Measurements from ENCODE around the gene BMP2.

BMP2 gene

DNA sequence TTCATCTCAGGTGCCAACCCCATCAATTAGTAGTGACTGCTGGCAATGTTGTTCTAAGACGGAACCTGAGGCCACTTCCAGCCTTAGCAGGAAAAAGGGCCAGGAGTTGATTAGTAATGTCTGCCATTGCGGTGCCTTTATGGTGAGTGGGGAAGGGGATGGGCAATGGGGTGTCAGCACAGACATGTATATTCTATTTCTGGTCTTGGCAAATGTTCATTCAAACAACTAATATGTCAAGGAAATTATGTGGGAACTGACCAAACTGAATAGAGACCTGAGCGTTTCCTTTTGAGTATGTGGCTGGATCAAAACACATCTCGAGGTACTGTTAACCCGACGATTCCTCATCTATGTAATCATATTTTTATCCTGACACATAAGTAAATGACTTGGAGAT, 34.6 kb upstream of the BMP2 start:
- no peaks in the 10 kb centered on the region for H3K4me1 ChIP-seq (ENCODE audit: low read length)

GRCh38 chr20:6733965-6734364, 33.5 kb upstream of the BMP2 start:
- Histone ChIP-seq H3K79me2 (ENCODE audit: low read length) (no peaks in the 10 kb centered on the region), H3K4me2 (ENCODE audit: low read depth, low read length) (no peak overlapping the region), H3K27ac (ENCODE audit: low read length) (no peak overlapping the region), H3K36me3 (replicated peaks; ENCODE audit: insufficient read depth, low read length) (no peaks in the 10 kb centered on the region), H3K27me3 (replicated peaks; ENCODE audit: insufficient read depth, low read length) (no peaks in the 10 kb centered on the region), H3K9ac (ENCODE audit: low read length) (no peak overlapping the region), H4K20me1 (ENCODE audit: insufficient read depth, low read length) (no peaks in the 10 kb centered on the region), H3K4me1 (ENCODE audit: low read length) (no peaks in the 10 kb centered on the region), H3K9me2 (replicated peaks; ENCODE audit: insufficient read depth, low read length) (no peaks in the 10 kb centered on the region), H3K9me3 (replicated peaks; ENCODE audit: insufficient read depth, low read length) (no peaks in the 10 kb centered on the region), H2AFZ (ENCODE audit: low read length) (no peak overlapping the region), H3K4me3 (ENCODE audit: low read length) (no peak overlapping the region), H3F3A (ENCODE audit: insufficient read depth, low read length) (no peaks in the 10 kb centered on the region)
- no peak for DNase-seq
- no peak for TF ChIP-seq EZH2phosphoT487 (IDR thresholded peaks at IDR 0.05; ENCODE audit: low read length)
- no peak for TF ChIP-seq CTCF (IDR thresholded peaks at IDR 0.05; ENCODE audit: low read length)
- TF ChIP-seq EZH2 (optimal IDR thresholded peaks at IDR 0.05; ENCODE audit: low read depth, low read length): no peak

More for the DNA sequence above, 34.6 kb upstream of the BMP2 start:
- Histone ChIP-seq H3K36me3 (replicated peaks; ENCODE audit: insufficient read depth, low read length) (no peaks in the 10 kb centered on the region), H3K9ac (ENCODE audit: low read length) (no peak overlapping the region), H3F3A (ENCODE audit: insufficient read depth, low read length) (no peaks in the 10 kb centered on the region), H3K79me2 (ENCODE audit: low read length) (no peaks in the 10 kb centered on the region), H3K4me3 (ENCODE audit: low read length) (no peak overlapping the region), H3K9me2 (replicated peaks; ENCODE audit: insufficient read depth, low read length) (no peaks in the 10 kb centered on the region), H3K27me3 (replicated peaks; ENCODE audit: insufficient read depth, low read length) (no peaks in the 10 kb centered on the region), H3K27ac (ENCODE audit: low read length) (no peak overlapping the region), H3K4me2 (ENCODE audit: low read depth, low read length) (no peak overlapping the region), H4K20me1 (ENCODE audit: insufficient read depth, low read length) (no peaks in the 10 kb centered on the region), H3K9me3 (replicated peaks; ENCODE audit: insufficient read depth, low read length) (no peaks in the 10 kb centered on the region), H2AFZ (ENCODE audit: low read length) (no peak overlapping the region)
- TF ChIP-seq CTCF (IDR thresholded peaks at IDR 0.05; ENCODE audit: low read length): no peak
- no peak for TF ChIP-seq EZH2phosphoT487 (IDR thresholded peaks at IDR 0.05; ENCODE audit: low read length)
- no peak for TF ChIP-seq EZH2 (optimal IDR thresholded peaks at IDR 0.05; ENCODE audit: low read depth, low read length)
- DNase-seq: no peak

DNA sequence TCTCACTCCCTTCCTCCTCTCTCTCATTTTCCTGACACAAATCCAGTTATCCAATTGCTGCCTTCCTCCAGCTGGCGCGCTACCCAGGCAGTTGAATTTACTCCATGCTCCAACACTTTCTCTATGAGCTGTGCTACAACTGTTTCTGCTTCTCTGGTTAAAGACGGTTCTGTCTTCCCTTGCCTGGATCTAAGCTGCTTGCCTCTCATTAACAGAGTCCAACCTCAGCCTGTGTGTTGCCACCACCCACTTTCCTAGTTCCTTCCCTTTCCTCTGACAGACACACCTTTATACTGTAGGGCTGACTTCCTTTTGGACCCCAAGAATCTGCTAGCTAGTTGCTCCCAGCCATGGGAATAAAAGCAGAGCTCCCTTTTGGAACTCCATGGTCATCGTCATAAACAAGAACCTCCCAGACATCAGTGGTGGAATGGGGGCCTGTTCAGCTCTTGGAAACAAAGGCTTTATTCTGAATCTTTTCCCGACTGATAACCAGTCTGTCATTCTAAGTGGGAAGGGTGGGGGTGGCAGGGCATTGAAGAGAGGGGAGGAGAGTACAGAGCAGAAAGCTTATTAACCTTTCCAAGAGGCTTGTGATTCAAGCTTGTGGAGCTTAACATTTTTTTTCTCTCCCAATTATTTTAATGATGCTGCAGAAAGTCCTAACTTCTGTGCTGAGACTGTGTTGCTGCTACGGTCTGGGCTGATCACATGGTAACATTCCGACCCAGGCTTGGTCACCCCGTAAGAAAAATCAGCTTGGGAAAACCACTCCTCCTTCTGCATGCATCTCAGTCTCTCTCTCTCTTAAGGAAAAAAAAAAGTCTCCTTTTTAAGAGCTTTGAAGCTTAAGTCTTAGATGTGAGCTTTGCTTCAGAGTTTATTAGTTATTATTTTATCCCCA, 31.3 kb upstream of the BMP2 start:
- Histone ChIP-seq H2AFZ (ENCODE audit: low read length) (no peak overlapping the region), H3K79me2 (ENCODE audit: low read length) (no peaks in the 10 kb centered on the region), H3K4me1 (ENCODE audit: low read length) (no peaks in the 10 kb centered on the region), H4K20me1 (ENCODE audit: insufficient read depth, low read length) (no peaks in the 10 kb centered on the region), H3K27me3 (replicated peaks; ENCODE audit: insufficient read depth, low read length) (no peaks in the 10 kb centered on the region), H3K27ac (ENCODE audit: low read length) (no peak overlapping the region), H3K9me3 (replicated peaks; ENCODE audit: insufficient read depth, low read length) (no peaks in the 10 kb centered on the region), H3K4me2 (ENCODE audit: low read depth, low read length) (no peak overlapping the region), H3K9me2 (replicated peaks; ENCODE audit: insufficient read depth, low read length) (no peaks in the 10 kb centered on the region), H3K36me3 (replicated peaks; ENCODE audit: insufficient read depth, low read length) (no peaks in the 10 kb centered on the region), H3K4me3 (ENCODE audit: low read length) (no peak overlapping the region), H3K9ac (ENCODE audit: low read length) (no peak overlapping the region), H3F3A (ENCODE audit: insufficient read depth, low read length) (no peaks in the 10 kb centered on the region)
- TF ChIP-seq CTCF (IDR thresholded peaks at IDR 0.05; ENCODE audit: low read length) (no peak), EZH2phosphoT487 (IDR thresholded peaks at IDR 0.05; ENCODE audit: low read length) (no peak), EZH2 (optimal IDR thresholded peaks at IDR 0.05; ENCODE audit: low read depth, low read length) (no peak)
- DNase-seq: no peak

Measured in MM.1S (cell line).